Neural crest cell (in vitro differentiated cells): Measurements from ENCODE around the gene ARRDC3. TPM values are rescaled to one million over a fixed set of nuclear protein-coding genes. Genes with fewer than 3 reads are reported as not detected.

Experiments
- DNase-seq: peaks from one replicate; pipeline ENCODE4 v3.0.0; 2021; ENCODE audit warnings: low read depth, mixed read lengths, low spot score
- H3K27ac Mint-ChIP-seq: one replicate; pipeline ENCODE4 v1.8.0; 2021; ENCODE audit warnings: mild to moderate bottlenecking, mixed read lengths; ENCODE audit not compliant: unreplicated experiment
- H3K27me3 Mint-ChIP-seq: 2 replicates; pipeline ENCODE4 v1.8.0; 2021; ENCODE audit warnings: low read depth, mild to moderate bottlenecking, mixed read lengths
- H3K36me3 Mint-ChIP-seq: 2 replicates; pipeline ENCODE4 v1.8.0; 2021; ENCODE audit warnings: low read depth, mild to moderate bottlenecking, mixed read lengths
- H3K4me1 Mint-ChIP-seq: 2 replicates; pipeline ENCODE4 v1.8.0; 2021; ENCODE audit warnings: mixed read lengths
- H3K4me3 Mint-ChIP-seq: one replicate; pipeline ENCODE4 v1.8.0; 2021; ENCODE audit warnings: mild to moderate bottlenecking, mixed read lengths
- H3K9me3 Mint-ChIP-seq: 2 replicates; pipeline ENCODE4 v1.8.0; 2021; ENCODE audit warnings: mixed read lengths
- CTCF ChIP-seq: fragments of 200-600 bp; sonication (generic); conservative IDR thresholded peaks from 2 replicates; pipeline ENCODE4 v1.5.0; 2021; ENCODE audit warnings: antibody characterized with exemption, mild to moderate bottlenecking
- total RNA-seq: library from RNA; stranded (reverse); gene quantifications from 2 replicates; pipeline ENCODE4 v1.2.1, GENCODE V29; 2021

Gene ARRDC3
- total RNA-seq, 1 donor from 2014 or later, result 59.7 TPM

GRCh38 chr5:91409304-91409703 is 26.2 kb upstream of the ARRDC3 start:
- DNase-seq, result no peak
- Mint-ChIP-seq H3K4me3 (no peak overlapping the region), H3K27me3 (no peaks in the 10 kb centered on the region), H3K9me3 (peaks cover 2% of the 10 kb centered on the region), H3K4me1 (no peaks in the 10 kb centered on the region), H3K27ac (no peak overlapping the region), H3K36me3 (no peaks in the 10 kb centered on the region)
- TF ChIP-seq CTCF, result no peak

- Mint-ChIP-seq H3K9me3 (peaks cover 2% of the 10 kb centered on the region), H3K4me3 (no peak overlapping the region), H3K27ac (no peak overlapping the region), H3K4me1 (no peaks in the 10 kb centered on the region), H3K36me3 (no peaks in the 10 kb centered on the region), H3K27me3 (no peaks in the 10 kb centered on the region)
- no peak for DNase-seq
- no peak for TF ChIP-seq CTCF
These were observed 25.6 kb upstream of the ARRDC3 start for GRCh38 chr5:91408710-91409109.

GRCh38 chr5:91407204-91407603 is 24.1 kb upstream of the ARRDC3 start:
- Mint-ChIP-seq H3K36me3 (no peaks in the 10 kb centered on the region), H3K4me3 (no peak overlapping the region), H3K27ac (no peak overlapping the region)

DNA sequence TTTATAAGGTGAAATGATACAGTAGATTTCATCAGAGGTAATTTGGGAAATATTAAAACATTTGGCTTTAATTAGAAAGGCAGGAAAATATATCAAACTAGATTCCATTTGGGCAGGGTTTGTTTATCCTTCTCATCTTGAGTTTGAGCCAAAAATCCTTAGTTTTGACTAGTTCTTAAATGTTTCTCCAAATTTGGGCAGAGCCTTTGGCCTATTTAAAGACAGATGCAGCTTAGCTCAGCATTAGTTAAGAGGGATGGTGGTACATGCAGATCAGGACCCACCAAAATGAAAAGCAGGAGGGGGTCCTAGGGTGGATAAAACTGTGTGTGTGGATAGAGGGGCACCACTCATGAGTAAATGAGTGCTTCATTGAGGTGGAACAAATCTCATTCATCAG is 20.3 kb upstream of the ARRDC3 start:
- H3K9me3 Mint-ChIP-seq, result peaks cover 2% of the 10 kb centered on the region

More at GRCh38 chr5:91407204-91407603, 24.1 kb upstream of the ARRDC3 start:
- Mint-ChIP-seq H3K9me3 (peaks cover 2% of the 10 kb centered on the region), H3K4me1 (no peaks in the 10 kb centered on the region), H3K27me3 (no peaks in the 10 kb centered on the region)
- no peak for DNase-seq
- no peak for TF ChIP-seq CTCF

DNA sequence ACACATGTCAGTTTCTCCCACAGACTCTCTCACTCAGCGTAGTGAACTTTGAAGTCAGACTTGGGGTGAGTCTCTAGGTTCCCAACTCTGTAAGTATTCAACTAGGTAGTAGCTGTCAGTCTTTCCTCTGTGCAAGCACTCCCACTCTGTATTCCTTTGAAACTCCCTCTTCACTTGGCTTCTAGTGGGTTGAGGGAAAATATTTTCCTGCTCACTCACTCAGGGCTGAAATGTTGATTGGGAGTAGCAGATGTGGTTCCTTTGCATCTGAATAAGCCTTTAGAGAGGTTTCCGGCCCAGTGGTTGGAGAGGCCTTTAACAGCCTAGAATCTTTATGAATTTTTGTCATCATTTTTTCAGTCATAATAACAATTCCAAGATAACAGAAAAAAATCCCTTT is 18.1 kb upstream of the ARRDC3 start:
- DNase-seq, result no peak
- Mint-ChIP-seq H3K27ac (no peak overlapping the region), H3K4me3 (no peak overlapping the region), H3K27me3 (no peaks in the 10 kb centered on the region), H3K4me1 (no peaks in the 10 kb centered on the region), H3K9me3 (peaks cover 2% of the 10 kb centered on the region), H3K36me3 (no peaks in the 10 kb centered on the region)
- no peak for TF ChIP-seq CTCF

More for the DNA sequence above, 20.3 kb upstream of the ARRDC3 start:
- Mint-ChIP-seq H3K27me3 (no peaks in the 10 kb centered on the region), H3K4me3 (no peak overlapping the region), H3K27ac (no peak overlapping the region), H3K4me1 (no peaks in the 10 kb centered on the region), H3K36me3 (no peaks in the 10 kb centered on the region)
- no peak for DNase-seq
- TF ChIP-seq CTCF, result no peak

- no peak for TF ChIP-seq CTCF
- Mint-ChIP-seq H3K27ac (no peak overlapping the region), H3K9me3 (peaks cover 2% of the 10 kb centered on the region), H3K4me1 (no peaks in the 10 kb centered on the region), H3K27me3 (no peaks in the 10 kb centered on the region), H3K36me3 (no peaks in the 10 kb centered on the region), H3K4me3 (no peak overlapping the region)
- DNase-seq, result no peak
These were observed 14.7 kb upstream of the ARRDC3 start for GRCh38 chr5:91397791-91398190.
